Fibroblast of lung (primary cell): ENCODE data around the gene HAUS3. TPM values are rescaled to one million over a fixed set of nuclear protein-coding genes. Genes with fewer than 3 reads are reported as not detected.
A peak's percentile ranks its signal among the peaks of the same experiment; 100 is the strongest.

Experiments
- DNase-seq, 2 donors: peaks; one replicate each; pipeline versions ENCODE4 v3.0.0 to v3.0.0-alpha.2; 2010; ENCODE audit warnings: low read depth in 2 of 2
- H2AFZ ChIP-seq: 2 replicates; pipeline ENCODE4 v1.5.1; 2012; ENCODE audit warnings: low read length, control low read depth, inconsistent platforms
- H3K27ac ChIP-seq: 2 replicates; pipeline ENCODE4 v1.5.1; 2011; ENCODE audit warnings: low read length, control low read depth; ENCODE audit not compliant: insufficient read depth
- H3K27me3 ChIP-seq: 2 replicates; pipeline ENCODE4 v1.5.1; 2011; ENCODE audit warnings: mild to moderate bottlenecking, low read length; ENCODE audit not compliant: control insufficient read depth, insufficient read depth
- H3K36me3 ChIP-seq: 2 replicates; pipeline ENCODE4 v1.5.1; 2011; ENCODE audit warnings: low read length; ENCODE audit not compliant: control insufficient read depth, insufficient read depth
- H3K4me1 ChIP-seq: 2 replicates; pipeline ENCODE4 v1.5.1; 2011; ENCODE audit warnings: low read length; ENCODE audit not compliant: control insufficient read depth, insufficient read depth; ENCODE audit errors: extremely low read depth
- H3K4me2 ChIP-seq: 2 replicates; pipeline ENCODE4 v1.5.1; 2011; ENCODE audit warnings: low read length, control low read depth; ENCODE audit not compliant: insufficient read depth; ENCODE audit errors: extremely low read depth
- H3K4me3 ChIP-seq, 4 experiments: fragments of 200-600 bp in 1 of 4; sonication (generic) in 1 of 4; replicated peaks in 1 of 4; 2 replicates each; pipeline ENCODE4 v1.5.1; 2011 to 2016; ENCODE audit warnings: low read length in 4 of 4, low read depth in 3 of 4, mild to moderate bottlenecking in 3 of 4, control low read depth in 2 of 4, inconsistent platforms in 1 of 4, mixed read lengths in 1 of 4; ENCODE audit not compliant: insufficient read depth in 1 of 4; ENCODE audit errors: control extremely low read depth in 1 of 4
- H3K79me2 ChIP-seq: 2 replicates; pipeline ENCODE4 v1.5.1; 2012; ENCODE audit warnings: mild to moderate bottlenecking, low read length, inconsistent platforms; ENCODE audit not compliant: control insufficient read depth, insufficient read depth
- H3K9ac ChIP-seq: 2 replicates; pipeline ENCODE4 v1.5.1; 2011; ENCODE audit warnings: mild to moderate bottlenecking, low read length, control low read depth; ENCODE audit not compliant: insufficient read depth
- H3K9me3 ChIP-seq: 2 replicates; pipeline ENCODE4 v1.5.1; 2012; ENCODE audit warnings: low read depth, low read length; ENCODE audit not compliant: control insufficient read depth, insufficient read depth
- H4K20me1 ChIP-seq: 2 replicates; pipeline ENCODE4 v1.5.1; 2011; ENCODE audit warnings: low read length; ENCODE audit not compliant: control insufficient read depth, insufficient read depth; ENCODE audit errors: extremely low read depth
- CTCF ChIP-seq, 2 donors: IDR thresholded peaks in 1 of 2; conservative IDR thresholded peaks in 1 of 2; 1 replicate in 1 of 2; 2 replicates in 1 of 2; pipeline ENCODE4 v1.5.1; 2011 to 2012; ENCODE audit warnings: low read length in 2 of 2, control low read depth in 1 of 2, inconsistent platforms in 1 of 2, low read depth in 1 of 2, mild to moderate bottlenecking in 1 of 2
- EZH2 ChIP-seq: IDR thresholded peaks from 2 replicates; pipeline ENCODE4 v1.5.1; 2012; ENCODE audit warnings: low read length, control low read depth, mild to moderate bottlenecking; ENCODE audit errors: missing control alignments
- polyA plus RNA-seq, 2 donors: library from polyadenylated mRNA; depleted of rRNA in 1 of 2; stranded (reverse) in 1 of 2; unstranded in 1 of 2; fragments of >200 nt; gene quantifications; 2 replicates each; pipeline ENCODE4 v1.2.1, GENCODE V29; 2011 to 2012; ENCODE audit warnings: missing spikeins in 1 of 2
- total RNA-seq: library from RNA; depleted of rRNA; stranded (reverse); fragments of >200 nt; gene quantifications from 2 replicates; pipeline ENCODE4 v1.2.1, GENCODE V29; 2014

The HAUS3 gene
- total and polyA plus RNA-seq, 2 donors (not counting 1 experiment from before 2014, with no cell fraction given), result 5.3 TPM

- H3K27ac ChIP-seq, result no peak overlapping the region
- no peaks in the 10 kb centered on the region for H3K27me3 ChIP-seq
- H2AFZ ChIP-seq, result no peak overlapping the region
- no peaks in the 10 kb centered on the region for H4K20me1 ChIP-seq
- H3K36me3 ChIP-seq, result no peaks in the 10 kb centered on the region
- H3K9ac ChIP-seq, result no peak overlapping the region
- H3K79me2 ChIP-seq, result no peaks in the 10 kb centered on the region
- no peak for TF ChIP-seq CTCF (conservative IDR thresholded peaks at IDR 0.05 in 1 of 2, IDR thresholded peaks at IDR 0.05 in 1 of 2; ENCODE audit: low read depth in 1 of 2, low read length in 2 of 2)
- TF ChIP-seq EZH2, result no peak
- H3K9me3 ChIP-seq, result no peaks in the 10 kb centered on the region
- H3K4me3 ChIP-seq, result no peak overlapping the region
- H3K4me1 ChIP-seq, result peaks cover 7% of the 10 kb centered on the region
- no peak for DNase-seq
- no peak overlapping the region for H3K4me2 ChIP-seq
These were observed 41.3 kb upstream of the HAUS3 start for GRCh38 chr4:2283199-2283711.

- no peak overlapping the region for H3K9ac ChIP-seq
- H3K36me3 ChIP-seq, result no peaks in the 10 kb centered on the region
- no peaks in the 10 kb centered on the region for H4K20me1 ChIP-seq
- peak in 1 of 2 donors; percentile 28 for TF ChIP-seq CTCF (conservative IDR thresholded peaks at IDR 0.05 in 1 of 2, IDR thresholded peaks at IDR 0.05 in 1 of 2; ENCODE audit: low read depth in 1 of 2, low read length in 2 of 2)
- no peak for TF ChIP-seq EZH2
- H3K9me3 ChIP-seq, result no peaks in the 10 kb centered on the region
- no peaks in the 10 kb centered on the region for H3K79me2 ChIP-seq
- H3K27ac ChIP-seq, result no peak overlapping the region
- no peak for DNase-seq
- H3K4me1 ChIP-seq, result peaks cover 7% of the 10 kb centered on the region
- H3K4me2 ChIP-seq, result no peak overlapping the region
- no peak overlapping the region for H2AFZ ChIP-seq
- H3K4me3 ChIP-seq, result no peak overlapping the region
- H3K27me3 ChIP-seq, result no peaks in the 10 kb centered on the region
These were observed 39.8 kb upstream of the HAUS3 start for GRCh38 chr4:2281575-2282343.

GRCh38 chr4:2280531-2281300 lies 38.8 kb upstream of the HAUS3 start:
- Histone ChIP-seq H3K9ac (no peak overlapping the region), H3K79me2 (no peaks in the 10 kb centered on the region), H3K4me3 (no peak overlapping the region), H3K9me3 (no peaks in the 10 kb centered on the region), H3K27me3 (no peaks in the 10 kb centered on the region), H3K4me2 (no peak overlapping the region), H4K20me1 (no peaks in the 10 kb centered on the region), H3K27ac (no peak overlapping the region), H3K36me3 (no peaks in the 10 kb centered on the region), H2AFZ (no peak overlapping the region), H3K4me1 (peaks cover 7% of the 10 kb centered on the region)
- TF ChIP-seq CTCF (conservative IDR thresholded peaks at IDR 0.05 in 1 of 2, IDR thresholded peaks at IDR 0.05 in 1 of 2; ENCODE audit: low read depth in 1 of 2, low read length in 2 of 2) (no peak), EZH2 (no peak)
- DNase-seq, result no peak
